HG03135 (cell line): ENCODE results near the gene ERCC6L2.

Experiments used
- ATAC-seq: cut with Tn5 transposase; IDR thresholded peaks from one replicate; pipeline ENCODE4 v1.9.1; 2021; ENCODE audit warnings: mild to moderate bottlenecking, moderate library complexity; ENCODE audit not compliant: unreplicated experiment

The ERCC6L2 gene

GRCh38 chr9:95910770-95911340 is 35.4 kb downstream of the ERCC6L2 start:
- ATAC-seq: no peak

GRCh38 chr9:95912773-95913172 is 37.3 kb downstream of the ERCC6L2 start:
- ATAC-seq: no peak

GRCh38 chr9:95920017-95920416 is 44.5 kb downstream of the ERCC6L2 start:
- no peak for ATAC-seq

GRCh38 chr9:95923794-95924193 is 48.3 kb downstream of the ERCC6L2 start:
- ATAC-seq: no peak

- no peak for ATAC-seq
Observed at GRCh38 chr9:95924987-95925386, 49.5 kb downstream of the ERCC6L2 start.

- no peak for ATAC-seq
Observed at GRCh38 chr9:95927271-95928004, 51.9 kb downstream of the ERCC6L2 start.

GRCh38 chr9:95930277-95930676 is 54.8 kb downstream of the ERCC6L2 start:
- ATAC-seq: no peak

GRCh38 chr9:95935861-95936578 is 60.5 kb downstream of the ERCC6L2 start:
- ATAC-seq: no peak

- ATAC-seq: no peak
Observed at GRCh38 chr9:95936579-95937075, 61.1 kb downstream of the ERCC6L2 start.

GRCh38 chr9:95937131-95937530 is 61.6 kb downstream of the ERCC6L2 start:
- ATAC-seq: no peak

- ATAC-seq: no peak
Observed at GRCh38 chr9:95938724-95939123, 63.2 kb downstream of the ERCC6L2 start.

- no peak for ATAC-seq
Observed at GRCh38 chr9:95939472-95939871, 64.0 kb downstream of the ERCC6L2 start.

- ATAC-seq: no peak
Observed at GRCh38 chr9:95940265-95940664, 64.8 kb downstream of the ERCC6L2 start.

- no peak for ATAC-seq
Observed at GRCh38 chr9:95942016-95942415, 66.5 kb downstream of the ERCC6L2 start.

GRCh38 chr9:95947118-95947517 is 71.6 kb downstream of the ERCC6L2 start:
- no peak for ATAC-seq

GRCh38 chr9:95952471-95952870 is 77.0 kb downstream of the ERCC6L2 start:
- ATAC-seq: no peak

- no peak for ATAC-seq
Observed at GRCh38 chr9:95953986-95954385, 78.5 kb downstream of the ERCC6L2 start.

GRCh38 chr9:95954940-95955339 is 79.4 kb downstream of the ERCC6L2 start:
- ATAC-seq: no peak

- no peak for ATAC-seq
Observed at GRCh38 chr9:95962936-95963335, 87.4 kb downstream of the ERCC6L2 start.

GRCh38 chr9:95963659-95964058 is 88.2 kb downstream of the ERCC6L2 start:
- no peak for ATAC-seq

- no peak for ATAC-seq
Observed at GRCh38 chr9:95966306-95966705, 90.8 kb downstream of the ERCC6L2 start.

GRCh38 chr9:95970317-95970716 is 94.8 kb downstream of the ERCC6L2 start:
- no peak for ATAC-seq
